Stimulated activated CD4-positive, alpha-beta T cell treated with anti-CD3 and anti-CD28 coated beads, Interleukin-2, amount 100 ng/mL, for 24 hours (primary cell): ENCODE results near the gene CDCA7L.

Source experiments
- DNase-seq, 2 donors: peaks; one replicate each; pipeline ENCODE4 v3.0.0-alpha.2; 2020

Gene CDCA7L

GRCh38 chr7:21945454-21946221, at the start of gene CDCA7L:
TSS of gene CDCA7L (minus strand) at chr7:21945899. CDS start at chr7:21945804, 95 bp downstream.
- peak; percentile 70 to 80 for DNase-seq

GRCh38 chr7:21986096-21986495, 40.4 kb upstream of the CDCA7L start:
- DNase-seq = no peak

GRCh38 chr7:21984042-21984441, 38.3 kb upstream of the CDCA7L start:
- no peak for DNase-seq

- no peak for DNase-seq
Measured at GRCh38 chr7:21983056-21983455, 37.4 kb upstream of the CDCA7L start.

GRCh38 chr7:21981524-21981923, 35.8 kb upstream of the CDCA7L start:
- no peak for DNase-seq

GRCh38 chr7:21980926-21981500, 35.3 kb upstream of the CDCA7L start:
- DNase-seq = no peak

GRCh38 chr7:21972397-21972784, 26.7 kb upstream of the CDCA7L start:
- no peak for DNase-seq

GRCh38 chr7:21971780-21972396, 26.2 kb upstream of the CDCA7L start:
- DNase-seq = no peak

GRCh38 chr7:21969822-21970221, 24.1 kb upstream of the CDCA7L start:
- no peak for DNase-seq

GRCh38 chr7:21967598-21968003, 21.9 kb upstream of the CDCA7L start:
- peak in 1 of 2 donors; percentile 15 for DNase-seq

- no peak for DNase-seq
Measured at GRCh38 chr7:21966271-21966670, 20.6 kb upstream of the CDCA7L start.

- no peak for DNase-seq
Measured at GRCh38 chr7:21965291-21965690, 19.6 kb upstream of the CDCA7L start.

GRCh38 chr7:21962677-21963076, 17.0 kb upstream of the CDCA7L start:
- no peak for DNase-seq

GRCh38 chr7:21960922-21961321, 15.2 kb upstream of the CDCA7L start:
- DNase-seq = no peak

GRCh38 chr7:21959387-21959776, 13.7 kb upstream of the CDCA7L start:
- DNase-seq = no peak

GRCh38 chr7:21953781-21954180, 8.1 kb upstream of the CDCA7L start:
- DNase-seq = no peak

GRCh38 chr7:21948887-21949540, 3.3 kb upstream of the CDCA7L start:
- DNase-seq = no peak

GRCh38 chr7:21948364-21948763, 2.7 kb upstream of the CDCA7L start:
- no peak for DNase-seq

GRCh38 chr7:21947946-21948345, 2.2 kb upstream of the CDCA7L start:
- DNase-seq = no peak

GRCh38 chr7:21947056-21947455, 1.4 kb upstream of the CDCA7L start:
- DNase-seq = no peak

GRCh38 chr7:21946222-21946709, 567 bp upstream of the CDCA7L start:
- DNase-seq = no peak

GRCh38 chr7:21944616-21945453, 864 bp downstream of the CDCA7L start:
- DNase-seq = peak; percentile 43 to 64

- DNase-seq = no peak
Measured at GRCh38 chr7:21943436-21943835, 2.3 kb downstream of the CDCA7L start.
